Psoas muscle (tissue), 8 donors: ENCODE data around the gene CBX6. TPM values are rescaled to one million over a fixed set of nuclear protein-coding genes. Genes with fewer than 3 reads are reported as not detected.

Experiments
- ATAC-seq, 4 donors: fragments of 200-7000 bp; cut with Tn5 transposase; one replicate each; pipeline ENCODE4 v1.9.1; 2020; ENCODE audit warnings: moderate library complexity in 3 of 4, mild to moderate bottlenecking in 2 of 4
- DNase-seq, 2 donors: peaks; one replicate each; pipeline ENCODE4 v3.0.0-alpha.2; 2020
- H3K27ac ChIP-seq: fragments of 200-600 bp; one replicate; pipeline ENCODE4 v1.8.0; 2022
- H3K27me3 ChIP-seq, 3 donors: fragments of 200-600 bp in 1 of 3; one replicate each; pipeline versions ENCODE4 v1.6.1 to v1.8.0; 2013 to 2022; ENCODE audit warnings: low read length in 2 of 3, mild to moderate bottlenecking in 2 of 3, moderate library complexity in 1 of 3; ENCODE audit not compliant: insufficient read depth in 3 of 3
- H3K36me3 ChIP-seq, 2 donors: fragments of 200-600 bp in 1 of 2; one replicate each; pipeline versions ENCODE4 v1.6.1 to v1.8.0; 2013 to 2022; ENCODE audit warnings: low read depth in 1 of 2, mild to moderate bottlenecking in 1 of 2, moderate library complexity in 1 of 2; ENCODE audit not compliant: insufficient read depth in 1 of 2
- H3K4me1 ChIP-seq: fragments of 200-600 bp; one replicate; pipeline ENCODE4 v1.8.0; 2022
- H3K4me3 ChIP-seq: fragments of 200-600 bp; one replicate; pipeline ENCODE4 v1.8.0; 2022; ENCODE audit warnings: mild to moderate bottlenecking
- H3K9me3 ChIP-seq: fragments of 200-600 bp; one replicate; pipeline ENCODE4 v1.8.0; 2022
- WGBS, 3 donors: extraction: QIAGEN DNeasy Blood & Tissue Kit; methylation state at CpG; one replicate each; pipeline versions ENCODE4 v1.1.6 to v1.1.7; 2013; 5-methylcytosine and 5-hydroxymethylcytosine counted together
- intact Hi-C, 2 donors: fragments of 100-400 bp; cut with DNase I; formaldehyde crosslinking; loops; one replicate each; pipeline versions ENCODE4 v1.11.0 to v1.14.2; 2022
- polyA plus RNA-seq, 3 donors: library from polyadenylated mRNA; stranded (reverse); fragments of 200-250 nt; gene quantifications; one replicate each; pipeline ENCODE4 v1.2.3, GENCODE V29; 2013
- total RNA-seq, 4 donors: library from RNA; stranded (reverse); fragmentation: NEBNext Ultra II Directional in 2 of 4; extraction: Animal tissue kit (Norgen Biotek cat#: 25700) in 2 of 4; gene quantifications; one replicate each; pipeline versions ENCODE4 v1.2.1 to v1.2.4, GENCODE V29; 2021 to 2023
- TF ChIP-seq, protein P1 (sequence below): fragments of 200-600 bp; IDR thresholded peaks from one replicate; pipeline ENCODE4 v1.8.0; 2022; ENCODE audit warnings: antibody characterized with exemption
- donor health status: healthy with polysubstance abuse.
- donor health status: DM: no; HTN: no; CAD: no; lungs with moderate emphysema.
- donor health status: Bipolar disorder and iron deficiency.
- donor health status: healthy.
- donor health status: DM: yes; HTN: yes; CAD: no.
- donor health status: DM: no; HTN: no; CAD: no.
- donor health status: DM: no; HTN: no; CAD: no.
- donor health status: DM: yes; HTN: yes; CAD: no.

The CBX6 gene
- total and polyA plus RNA-seq, 7 donors = 5.2 to 21.0 (median 17.1) TPM

DNA sequence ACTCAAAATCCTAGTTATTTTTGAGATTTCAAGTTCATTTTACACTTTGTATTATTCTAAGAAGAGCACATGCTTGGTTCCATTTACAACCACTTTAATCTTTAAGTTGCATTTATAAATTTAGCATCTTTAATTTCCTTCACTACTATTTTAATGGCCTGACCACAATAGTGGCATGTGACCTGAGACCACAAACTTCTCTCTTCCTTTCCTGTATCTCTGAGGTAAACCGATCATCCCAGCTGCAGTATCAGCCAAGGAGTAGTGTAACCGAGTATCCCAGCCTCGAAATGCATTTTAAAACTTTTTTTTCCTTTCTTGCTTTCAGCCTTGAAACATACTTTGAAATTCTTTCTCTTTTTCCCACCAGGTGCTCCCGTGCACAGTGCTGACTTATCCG lies 28.7 kb upstream of the CBX6 start:
- Histone ChIP-seq H3K4me3 (no peak overlapping the region), H3K36me3 (no peaks in the 10 kb centered on the region), H3K4me1 (no peaks in the 10 kb centered on the region), H3K9me3 (no peaks in the 10 kb centered on the region), H3K27me3 (peaks cover 0 to 9% (median 0%) of the 10 kb centered on the region in 3 donors), H3K27ac (no peak overlapping the region)
- intact Hi-C loops = no loop called here
- WGBS, 3 donors = 38 to 44% (median 44%) methylated on average over 5 of the region's 5 CpGs
- DNase-seq (no peak), ATAC-seq (no peak)
- TF ChIP-seq, protein P1, sequence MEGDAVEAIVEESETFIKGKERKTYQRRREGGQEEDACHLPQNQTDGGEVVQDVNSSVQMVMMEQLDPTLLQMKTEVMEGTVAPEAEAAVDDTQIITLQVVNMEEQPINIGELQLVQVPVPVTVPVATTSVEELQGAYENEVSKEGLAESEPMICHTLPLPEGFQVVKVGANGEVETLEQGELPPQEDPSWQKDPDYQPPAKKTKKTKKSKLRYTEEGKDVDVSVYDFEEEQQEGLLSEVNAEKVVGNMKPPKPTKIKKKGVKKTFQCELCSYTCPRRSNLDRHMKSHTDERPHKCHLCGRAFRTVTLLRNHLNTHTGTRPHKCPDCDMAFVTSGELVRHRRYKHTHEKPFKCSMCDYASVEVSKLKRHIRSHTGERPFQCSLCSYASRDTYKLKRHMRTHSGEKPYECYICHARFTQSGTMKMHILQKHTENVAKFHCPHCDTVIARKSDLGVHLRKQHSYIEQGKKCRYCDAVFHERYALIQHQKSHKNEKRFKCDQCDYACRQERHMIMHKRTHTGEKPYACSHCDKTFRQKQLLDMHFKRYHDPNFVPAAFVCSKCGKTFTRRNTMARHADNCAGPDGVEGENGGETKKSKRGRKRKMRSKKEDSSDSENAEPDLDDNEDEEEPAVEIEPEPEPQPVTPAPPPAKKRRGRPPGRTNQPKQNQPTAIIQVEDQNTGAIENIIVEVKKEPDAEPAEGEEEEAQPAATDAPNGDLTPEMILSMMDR = no peak

DNA sequence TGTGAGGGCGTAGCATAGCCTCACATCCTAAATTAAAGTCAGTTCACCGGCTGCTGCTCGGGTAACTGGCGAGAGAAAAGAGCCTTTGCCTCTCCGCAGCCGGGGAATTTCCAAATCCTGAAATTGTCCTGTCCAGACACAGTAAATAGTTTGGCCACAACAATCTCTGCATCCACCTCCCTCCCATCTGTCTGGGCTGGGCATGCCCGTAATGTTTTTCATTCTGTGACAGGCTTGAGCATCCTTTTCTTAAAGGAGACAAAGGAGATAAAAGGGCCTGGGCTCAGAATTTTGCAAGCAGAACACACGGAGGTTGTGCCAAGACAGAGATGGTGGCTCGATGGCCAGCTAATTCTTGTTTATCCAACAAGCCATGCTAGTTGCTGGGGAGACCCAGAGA lies 19.2 kb upstream of the CBX6 start:
- no peaks in the 10 kb centered on the region for H3K9me3 ChIP-seq
- TF ChIP-seq, protein P1 = no peak
- 26 to 36% (median 28%) methylated on average over 9 of the region's 9 CpGs for WGBS, 3 donors
- no peaks in the 10 kb centered on the region for H3K36me3 ChIP-seq
- no peak overlapping the region for H3K4me3 ChIP-seq
- H3K27ac ChIP-seq = no peak overlapping the region
- DNase-seq = no peak
- ATAC-seq = no peak
- intact Hi-C loops = no loop called here
- H3K4me1 ChIP-seq = no peaks in the 10 kb centered on the region
- H3K27me3 ChIP-seq = peaks cover 0 to 35% (median 0%) of the 10 kb centered on the region in 3 donors

GRCh38 chr22:38890377-38890776 lies 18.4 kb upstream of the CBX6 start:
- Histone ChIP-seq H3K9me3 (no peaks in the 10 kb centered on the region), H3K4me3 (no peak overlapping the region), H3K27ac (no peak overlapping the region), H3K36me3 (no peaks in the 10 kb centered on the region), H3K4me1 (no peaks in the 10 kb centered on the region), H3K27me3 (peaks cover 0 to 28% (median 0%) of the 10 kb centered on the region in 3 donors)
- DNase-seq (no peak), ATAC-seq (no peak)
- WGBS, 3 donors = 79 to 90% (median 87%) methylated on average over 5 of the region's 5 CpGs
- intact Hi-C loops = no loop called here
- TF ChIP-seq, protein P1 = no peak

DNA sequence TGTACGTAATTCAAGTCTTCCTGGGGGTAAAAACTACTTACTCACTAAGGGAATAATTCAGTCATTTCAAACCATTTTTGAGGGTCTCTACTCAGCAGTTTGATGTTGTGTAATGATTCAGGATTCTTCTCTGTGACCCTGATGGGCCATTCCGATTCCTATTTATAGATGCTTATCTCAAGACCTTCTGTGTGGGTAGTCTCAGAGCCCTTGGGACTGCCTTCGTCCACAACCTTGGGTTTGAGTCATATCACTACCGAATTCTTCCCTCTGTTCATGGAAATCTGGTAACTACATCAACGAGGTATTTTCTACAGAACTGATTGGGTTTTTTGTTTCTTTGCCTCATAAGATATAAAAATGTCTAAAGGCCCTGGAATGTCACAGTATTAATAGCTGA lies 14.3 kb upstream of the CBX6 start:
- Histone ChIP-seq H3K4me1 (peaks cover 8% of the 10 kb centered on the region), H3K4me3 (no peak overlapping the region), H3K27ac (no peak overlapping the region), H3K27me3 (peaks cover 0 to 7% (median 0%) of the 10 kb centered on the region in 3 donors), H3K36me3 (no peaks in the 10 kb centered on the region), H3K9me3 (no peaks in the 10 kb centered on the region)
- no peak for DNase-seq
- WGBS, 3 donors = 58 to 68% (median 64%) methylated on average over 5 of the region's 5 CpGs
- no peak for ATAC-seq
- TF ChIP-seq, protein P1 = no peak
- intact Hi-C loops = no loop called here

DNA sequence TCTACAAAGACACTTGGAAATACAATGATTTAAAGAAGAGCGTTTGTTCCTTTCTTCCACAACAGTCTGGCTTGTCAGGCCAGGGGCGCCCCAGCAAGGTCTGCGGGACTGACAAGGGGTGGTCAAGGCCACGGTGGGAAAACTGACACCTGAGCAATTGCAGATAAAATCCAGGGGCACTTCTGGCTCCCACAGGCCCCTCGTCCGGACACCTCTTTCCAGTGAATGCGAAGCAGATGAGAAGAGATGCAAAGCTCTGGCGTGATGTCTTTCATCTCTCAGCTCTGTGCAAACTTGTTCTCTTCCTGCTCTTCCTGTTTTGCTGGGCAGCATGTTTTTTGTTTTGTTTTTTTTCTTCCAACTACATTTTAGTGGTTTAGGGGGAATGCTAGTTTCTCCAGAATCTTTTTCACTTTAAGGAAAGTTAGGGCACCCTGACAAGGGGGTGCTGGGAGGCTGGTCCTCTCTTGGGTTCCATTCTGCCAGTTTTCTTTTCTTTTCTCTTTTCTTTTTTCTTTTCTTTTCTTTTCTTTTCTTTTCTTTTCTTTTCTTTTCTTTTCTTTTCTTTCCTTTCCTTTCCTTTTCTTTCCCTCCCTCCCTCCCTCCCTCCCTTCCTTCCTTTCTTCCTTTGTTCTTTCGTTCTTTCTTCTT lies 11.1 kb upstream of the CBX6 start:
- TF ChIP-seq, protein P1 = no peak
- ATAC-seq (no peak), DNase-seq (no peak)
- intact Hi-C loops = loop anchor here in 1 of 2 donors (5.0 kb wide), 1 partner anchor 34 kb away; no protein-coding TSS in a partner anchor
- WGBS, 3 donors = 69 to 76% (median 71%) methylated on average over 9 of the region's 9 CpGs
- no peak overlapping the region for H3K4me3 ChIP-seq
- no peaks in the 10 kb centered on the region for H3K27me3 ChIP-seq
- H3K4me1 ChIP-seq = peaks cover 13% of the 10 kb centered on the region
- H3K9me3 ChIP-seq = no peaks in the 10 kb centered on the region
- no peak overlapping the region for H3K27ac ChIP-seq
- no peaks in the 10 kb centered on the region for H3K36me3 ChIP-seq
